Vagina (tissue), 2 donors: ENCODE data around the gene IL6.

Source experiments
- POLR2A ChIP-seq, 2 donors: fragments of 450-650 bp; IDR thresholded peaks; one replicate each; pipeline ENCODE4 v1.6.1; 2017; ENCODE audit warnings: antibody characterized with exemption in 2 of 2, mild to moderate bottlenecking in 2 of 2, moderate library complexity in 2 of 2
- TF ChIP-seq, protein P1 (sequence below), 3 experiments: fragments of 450-650 bp in 2 of 3; fragments of 200-600 bp in 1 of 3; sonication (generic) in 1 of 3; IDR thresholded peaks; one replicate each; pipeline ENCODE4 v1.5.1; 2017 to 2019; ENCODE audit warnings: antibody characterized with exemption in 3 of 3, mild to moderate bottlenecking in 2 of 3, moderate library complexity in 2 of 3

DNA sequence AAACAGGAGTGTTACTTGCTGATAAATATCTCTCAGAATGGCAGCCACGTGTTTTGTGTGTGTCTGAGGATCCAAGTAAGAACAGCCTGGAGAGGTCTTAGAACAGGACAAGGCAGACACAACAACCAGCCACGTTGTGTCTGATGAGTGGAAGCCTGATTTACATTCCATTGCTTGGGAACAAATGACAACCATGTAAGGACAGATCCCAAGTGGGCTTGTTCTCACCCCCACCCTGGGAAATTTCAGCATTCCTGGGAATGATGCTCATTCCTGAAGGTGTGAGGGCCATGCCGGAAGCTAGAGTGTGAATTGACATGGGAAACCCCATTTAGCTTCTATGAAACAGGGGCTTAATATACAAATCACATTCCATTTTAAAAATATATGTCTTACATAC, 35.9 kb downstream of the IL6 start:
- TF ChIP-seq, protein P1, sequence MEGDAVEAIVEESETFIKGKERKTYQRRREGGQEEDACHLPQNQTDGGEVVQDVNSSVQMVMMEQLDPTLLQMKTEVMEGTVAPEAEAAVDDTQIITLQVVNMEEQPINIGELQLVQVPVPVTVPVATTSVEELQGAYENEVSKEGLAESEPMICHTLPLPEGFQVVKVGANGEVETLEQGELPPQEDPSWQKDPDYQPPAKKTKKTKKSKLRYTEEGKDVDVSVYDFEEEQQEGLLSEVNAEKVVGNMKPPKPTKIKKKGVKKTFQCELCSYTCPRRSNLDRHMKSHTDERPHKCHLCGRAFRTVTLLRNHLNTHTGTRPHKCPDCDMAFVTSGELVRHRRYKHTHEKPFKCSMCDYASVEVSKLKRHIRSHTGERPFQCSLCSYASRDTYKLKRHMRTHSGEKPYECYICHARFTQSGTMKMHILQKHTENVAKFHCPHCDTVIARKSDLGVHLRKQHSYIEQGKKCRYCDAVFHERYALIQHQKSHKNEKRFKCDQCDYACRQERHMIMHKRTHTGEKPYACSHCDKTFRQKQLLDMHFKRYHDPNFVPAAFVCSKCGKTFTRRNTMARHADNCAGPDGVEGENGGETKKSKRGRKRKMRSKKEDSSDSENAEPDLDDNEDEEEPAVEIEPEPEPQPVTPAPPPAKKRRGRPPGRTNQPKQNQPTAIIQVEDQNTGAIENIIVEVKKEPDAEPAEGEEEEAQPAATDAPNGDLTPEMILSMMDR (IDR thresholded peaks at IDR 0.05), result no peak
- no peak for TF ChIP-seq POLR2A (IDR thresholded peaks at IDR 0.05)
